SH-SY5Y (cell line): ENCODE measurements around the gene TCF25.

ENCODE experiments used
- GATA2 ChIP-seq: IDR thresholded peaks from 2 replicates; pipeline ENCODE4 v1.6.1; 2011; ENCODE audit warnings: mild to moderate bottlenecking, low read depth, low read length
- GATA3 ChIP-seq: IDR thresholded peaks from 2 replicates; pipeline ENCODE4 v1.6.1; 2011; ENCODE audit warnings: low read depth, mild to moderate bottlenecking, low read length, moderate library complexity

DNA sequence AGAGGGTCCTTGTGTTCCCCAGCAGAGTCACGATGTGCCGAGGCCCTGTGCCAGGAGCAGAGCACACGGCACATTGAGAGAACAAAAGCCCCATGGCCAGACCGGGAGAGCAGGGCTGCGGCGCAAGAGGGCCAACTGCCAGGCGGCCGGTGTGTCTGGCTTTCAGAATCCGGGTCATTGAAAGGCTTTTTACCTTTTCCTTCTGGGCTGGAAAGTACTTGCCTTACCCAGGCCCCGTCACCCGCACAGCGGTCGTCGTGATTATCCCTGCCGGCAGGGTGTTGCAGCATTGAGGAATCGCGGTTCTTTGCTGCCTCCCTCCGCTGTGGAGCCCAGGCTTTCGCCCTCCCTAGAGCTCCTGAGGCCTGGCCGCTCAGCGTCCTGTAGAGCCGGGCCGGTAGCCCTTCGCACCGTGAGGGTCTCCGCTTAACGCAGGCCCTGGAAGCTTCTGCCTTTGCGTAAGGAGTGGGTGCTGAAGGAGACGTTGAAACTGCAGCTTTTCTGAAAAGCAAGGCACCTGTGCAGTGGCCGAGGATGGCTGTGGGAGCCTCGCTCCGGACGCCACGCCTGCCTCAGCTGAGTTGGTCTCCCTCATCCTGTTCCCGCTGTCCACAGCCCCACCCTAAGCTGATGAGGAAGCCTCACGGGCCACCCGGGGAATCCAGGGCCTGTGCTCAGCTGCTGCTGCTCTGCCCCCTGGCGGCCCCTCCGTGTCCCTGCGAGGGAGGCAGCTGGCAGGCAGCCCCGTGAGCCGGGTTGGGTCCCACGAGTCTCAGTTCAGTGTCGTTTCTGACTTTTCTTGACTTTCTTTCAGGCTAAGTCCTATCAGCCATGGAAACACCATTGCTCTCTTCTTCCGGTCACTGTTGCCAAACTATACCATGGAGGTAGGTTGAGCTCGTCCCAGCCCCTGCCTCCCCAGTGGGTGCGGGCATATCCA is 36.7 kb downstream of the TCF25 start:
- TF ChIP-seq GATA2 (no peak), GATA3 (no peak)
